K562 (cell line): Measurements from ENCODE around the gene PTGIR. TPM values are rescaled to one million over a fixed set of nuclear protein-coding genes. Genes with fewer than 3 reads are reported as not detected.

Experiments
- CAMTA2 ChIP-seq: fragments of 250-450 bp; sonication (Bioruptor Pico); conservative IDR thresholded peaks from 2 replicates; pipeline ENCODE4 v1.5.1; 2022
- CUX1 ChIP-seq: fragments of 200-800 bp; sonication (Bioruptor generic); IDR thresholded peaks from 2 replicates; pipeline ENCODE4 v1.6.1; 2016; ENCODE audit warnings: missing genetic modification characterization, missing compliant biosample characterization
- E2F4 ChIP-seq: sonication (generic); formaldehyde crosslinking; IDR thresholded peaks from 2 replicates; pipeline ENCODE4 v1.8.0; 2022; ENCODE audit warnings: mild to moderate bottlenecking, low read depth, missing genetic modification reagents
- E2F5 ChIP-seq: sonication (generic); formaldehyde crosslinking; IDR thresholded peaks from 2 replicates; pipeline ENCODE4 v1.8.0; 2022; ENCODE audit warnings: mild to moderate bottlenecking, missing genetic modification reagents
- E2F8 ChIP-seq: fragments of 450-650 bp; IDR thresholded peaks from 2 replicates; pipeline ENCODE4 v1.7.1; 2018; ENCODE audit warnings: mild to moderate bottlenecking, low read depth; ENCODE audit not compliant: partially characterized antibody
- GABPB2 ChIP-seq: fragments of 250-450 bp; sonication (Bioruptor Pico); conservative IDR thresholded peaks from 2 replicates; pipeline ENCODE4 v1.5.1; 2021; ENCODE audit warnings: mild to moderate bottlenecking
- HMGXB4 ChIP-seq: sonication (generic); formaldehyde crosslinking; IDR thresholded peaks from 2 replicates; pipeline ENCODE4 v1.8.1; 2023; ENCODE audit warnings: mild to moderate bottlenecking, missing genetic modification reagents
- L3MBTL2 ChIP-seq: fragments of 450-650 bp; IDR thresholded peaks from 2 replicates; pipeline ENCODE4 v1.6.1; 2016; ENCODE audit warnings: mild to moderate bottlenecking, moderate library complexity
- PHF20 ChIP-seq: fragments of 450-650 bp; IDR thresholded peaks from 2 replicates; pipeline ENCODE4 v1.6.1; 2018; ENCODE audit not compliant: partially characterized antibody
- POLR2AphosphoS5 ChIP-seq: IDR thresholded peaks from 2 replicates; pipeline ENCODE4 v1.6.1; 2011; ENCODE audit warnings: mild to moderate bottlenecking, low read depth, low read length, moderate library complexity; ENCODE audit not compliant: control insufficient read depth, insufficient read depth
- SMAD3 ChIP-seq: fragments of 450-650 bp; formaldehyde crosslinking; conservative IDR thresholded peaks from 2 replicates; pipeline ENCODE4 v1.4.0; 2020; ENCODE audit warnings: mild to moderate bottlenecking
- SRSF3 ChIP-seq: fragments of 200-400 bp; formaldehyde crosslinking; IDR thresholded peaks from 2 replicates; pipeline ENCODE4 v1.6.1; 2016; ENCODE audit warnings: mild to moderate bottlenecking, low read length, moderate library complexity; ENCODE audit not compliant: insufficient read depth
- TCF3 ChIP-seq: sonication (generic); formaldehyde crosslinking; IDR thresholded peaks from 2 replicates; pipeline ENCODE4 v1.4.0; 2020; ENCODE audit warnings: mild to moderate bottlenecking, missing genetic modification reagents
- U2AF1 ChIP-seq: fragments of 200-400 bp; formaldehyde crosslinking; optimal IDR thresholded peaks from 2 replicates; pipeline ENCODE3; 2017; ENCODE audit warnings: mild to moderate bottlenecking, low read depth, low read length, moderate library complexity
- ZNF212 ChIP-seq: fragments of 450-650 bp; formaldehyde crosslinking; IDR thresholded peaks from 2 replicates; pipeline ENCODE4 v1.4.0; 2020; ENCODE audit warnings: mild to moderate bottlenecking
- ZNF217 ChIP-seq: sonication (generic); formaldehyde crosslinking; IDR thresholded peaks from 2 replicates; pipeline ENCODE4 v1.8.0; 2022; ENCODE audit warnings: mild to moderate bottlenecking, missing genetic modification reagents
- ZNF79 ChIP-seq: fragments of 250-450 bp; sonication (Bioruptor Pico); IDR thresholded peaks from 2 replicates; pipeline ENCODE4 v1.4.0; 2020; ENCODE audit warnings: low read depth, mild to moderate bottlenecking, moderate library complexity
- polyA plus RNA-seq, 8 experiments: library from polyadenylated mRNA; depleted of rRNA in 4 of 8; stranded (reverse) in 5 of 8; unstranded in 3 of 8; fragments of >200 nt; fragmentation: Nextera tagmentation in 2 of 8; fragmentation: Illumina TruSeq in 1 of 8; extraction: Ambion mirVana in 2 of 8; extraction: Trizol in 1 of 8; gene quantifications; 2 replicates each; pipeline versions ENCODE4 v1.2.1 to v1.2.3, GENCODE V29; 2011 to 2014; ENCODE audit warnings: inconsistent platforms in 1 of 8, missing spikeins in 1 of 8
- total RNA-seq, 7 experiments: library from RNA; depleted of rRNA in 6 of 7; stranded (reverse); fragments of >200 nt in 6 of 7; fragmentation: Illumina TruSeq in 2 of 7; extraction: Trizol in 2 of 7; gene quantifications; 2 replicates each; pipeline versions ENCODE4 v1.2.1 to v1.2.3, GENCODE V29; 2011 to 2021; ENCODE audit warnings: low replicate concordance in 1 of 7

The PTGIR gene
- total and polyA plus RNA-seq, 9 of the 15 experiments (the other 6 are each of a cell fraction or from before 2014, with no cell fraction given) = 0.11 to 3.4 (median 1.1) TPM; not detected in 1

GRCh38 chr19:46660551-46661019, 35.7 kb upstream of the PTGIR start (continued):
- TF ChIP-seq HMGXB4 (CRISPR knock-in tag) = no peak
- TF ChIP-seq E2F5 (CRISPR knock-in tag) = no peak
- TF ChIP-seq CAMTA2 = no peak
- no peak for TF ChIP-seq E2F8
- 0 out of 2 replicates have a peak, but pooled peaks have one; percentile 21 for TF ChIP-seq SMAD3 (CRISPR knock-in tag)
- no peak for TF ChIP-seq POLR2AphosphoS5
- TF ChIP-seq E2F4 = no peak
- peak; percentile 50 for TF ChIP-seq U2AF1
- no peak for TF ChIP-seq TCF3 (CRISPR knock-in tag)
- no peak for TF ChIP-seq CUX1
- TF ChIP-seq ZNF217 (CRISPR knock-in tag) = no peak
- TF ChIP-seq SRSF3 = no peak
- no peak for TF ChIP-seq GABPB2 (CRISPR knock-in tag)
- TF ChIP-seq PHF20 = no peak
- no peak for TF ChIP-seq ZNF79 (CRISPR knock-in tag)
- TF ChIP-seq L3MBTL2 = peak; percentile 70
- no peak for TF ChIP-seq ZNF212 (CRISPR knock-in tag)
